ENCODE measurements around the gene TRIM45.

Gene TRIM45

GRCh38 chr1:117098287-117098890, 23.2 kb downstream of the TRIM45 start:
- DNase-seq = no peak

GRCh38 chr1:117097443-117097842, 24.1 kb downstream of the TRIM45 start:
- DNase-seq = no peak

GRCh38 chr1:117096951-117097408, 24.6 kb downstream of the TRIM45 start:
- no peak for DNase-seq

- no peak for DNase-seq
Measured at GRCh38 chr1:117094841-117095604, 26.5 kb downstream of the TRIM45 start.

- peak in 1 of 2 experiments; percentile 32 for DNase-seq
Measured at GRCh38 chr1:117093870-117094621, 27.5 kb downstream of the TRIM45 start.

GRCh38 chr1:117093091-117093534, 28.4 kb downstream of the TRIM45 start:
- peak in 1 of 2 experiments; percentile 26 for DNase-seq

GRCh38 chr1:117092594-117092993, 29.0 kb downstream of the TRIM45 start:
- DNase-seq = no peak

GRCh38 chr1:117089996-117090395, 31.6 kb downstream of the TRIM45 start:
- no peak for DNase-seq

- DNase-seq = no peak
Measured at GRCh38 chr1:117087686-117088085, 33.9 kb downstream of the TRIM45 start.

- no peak for DNase-seq
Measured at GRCh38 chr1:117084231-117084630, 37.3 kb downstream of the TRIM45 start.

- DNase-seq = no peak
Measured at GRCh38 chr1:117079737-117080136, 41.8 kb downstream of the TRIM45 start.

- peak; percentile 53 to 64 for DNase-seq
Measured at GRCh38 chr1:117077267-117077666, 44.3 kb downstream of the TRIM45 start.

- peak in 1 of 2 experiments; percentile 20 for DNase-seq
Measured at GRCh38 chr1:117076648-117077047, 44.9 kb downstream of the TRIM45 start.

GRCh38 chr1:117070124-117070523, 51.4 kb downstream of the TRIM45 start:
- no peak for DNase-seq

GRCh38 chr1:117069220-117069844, 52.2 kb downstream of the TRIM45 start:
- DNase-seq = no peak

- DNase-seq = no peak
Measured at GRCh38 chr1:117068580-117068979, 53.0 kb downstream of the TRIM45 start.

GRCh38 chr1:117067533-117068370, 53.8 kb downstream of the TRIM45 start:
- peak; percentile 42 to 52 for DNase-seq

- DNase-seq = no peak
Measured at GRCh38 chr1:117066367-117066766, 55.2 kb downstream of the TRIM45 start.

- peak in 1 of 2 experiments; percentile 38 for DNase-seq
Measured at GRCh38 chr1:117061986-117062415, 59.5 kb downstream of the TRIM45 start.
